IPS DF 19.7 (cell line): ENCODE results near the gene F7.
"Not testable (repeated sequence)": the region's sequence is repeated elsewhere in the genome, so short reads cannot be mapped to it uniquely, and the experiment has no call there.

Experiments used
- DNase-seq: peaks from one replicate; pipeline ENCODE4 v3.0.0-alpha.2; 2013; ENCODE audit warnings: low read depth, low spot score

The F7 gene

GRCh38 chr13:113105032-113105920, at the start of gene F7:
F7 (plus strand) TSS chr13:113105791; CDS start chr13:113105842, 51 bp downstream.
- no peak for DNase-seq

- DNase-seq = no peak
Observed at GRCh38 chr13:113057084-113057483, 48.5 kb upstream of the F7 start.

GRCh38 chr13:113057559-113057958, 48.0 kb upstream of the F7 start:
- DNase-seq = not testable (repeated sequence)

GRCh38 chr13:113058129-113058987, 47.2 kb upstream of the F7 start:
- no peak for DNase-seq

- DNase-seq = no peak
Observed at GRCh38 chr13:113058988-113059850, 46.4 kb upstream of the F7 start.

GRCh38 chr13:113059891-113060290, 45.7 kb upstream of the F7 start:
- no peak for DNase-seq

GRCh38 chr13:113060557-113061270, 44.9 kb upstream of the F7 start:
- no peak for DNase-seq

- DNase-seq = no peak
Observed at GRCh38 chr13:113061271-113061625, 44.3 kb upstream of the F7 start.

GRCh38 chr13:113061796-113062425, 43.7 kb upstream of the F7 start:
- DNase-seq = no peak

- no peak for DNase-seq
Observed at GRCh38 chr13:113062691-113063090, 42.9 kb upstream of the F7 start.

- no peak for DNase-seq
Observed at GRCh38 chr13:113063091-113063491, 42.5 kb upstream of the F7 start.

- no peak for DNase-seq
Observed at GRCh38 chr13:113064000-113064533, 41.5 kb upstream of the F7 start.

- DNase-seq = no peak
Observed at GRCh38 chr13:113064534-113065405, 40.8 kb upstream of the F7 start.

- DNase-seq = no peak
Observed at GRCh38 chr13:113065406-113066141, 40.0 kb upstream of the F7 start.

GRCh38 chr13:113066142-113066455, 39.5 kb upstream of the F7 start:
- no peak for DNase-seq

GRCh38 chr13:113066746-113067145, 38.8 kb upstream of the F7 start:
- no peak for DNase-seq

- DNase-seq = no peak
Observed at GRCh38 chr13:113069861-113070805, 35.5 kb upstream of the F7 start.

GRCh38 chr13:113070855-113071254, 34.7 kb upstream of the F7 start:
- DNase-seq = no peak
